EL (cell line): ENCODE measurements around the gene DYNC1I1.

Source experiments
- DNase-seq: peaks from one replicate; pipeline ENCODE4 v3.0.0-alpha.2; 2016

DYNC1I1 gene

GRCh38 chr7:95772298-95772770, at the start of gene DYNC1I1:
Gene DYNC1I1, plus strand, starts transcription at chr7:95772554. Its CDS starts 32,176 bp downstream, at chr7:95804730.
- DNase-seq = peak; percentile 55

GRCh38 chr7:95723583-95724180, 48.7 kb upstream of the DYNC1I1 start:
- DNase-seq = peak; percentile 31

DNA sequence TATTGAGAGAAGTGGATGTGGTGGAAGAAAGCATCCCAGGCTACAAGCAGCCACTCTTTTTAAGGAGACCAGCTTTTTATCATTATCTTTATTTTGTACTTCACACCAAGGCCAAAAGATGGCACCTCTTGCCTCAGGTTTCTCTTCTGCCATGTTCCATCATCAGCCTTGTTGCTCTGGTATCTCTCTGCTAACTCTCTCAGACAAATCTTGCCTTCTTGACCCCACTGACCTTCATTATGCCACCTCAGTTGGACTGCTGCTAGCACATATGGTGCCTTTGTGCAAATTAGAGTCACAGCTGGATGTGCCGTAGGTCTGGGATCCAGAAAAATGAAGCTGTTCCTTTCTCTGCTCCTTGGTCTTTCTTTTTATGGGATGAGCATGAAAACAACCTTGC, 47.1 kb upstream of the DYNC1I1 start:
- no peak for DNase-seq

GRCh38 chr7:95730493-95731280, 41.7 kb upstream of the DYNC1I1 start:
- DNase-seq = no peak

DNA sequence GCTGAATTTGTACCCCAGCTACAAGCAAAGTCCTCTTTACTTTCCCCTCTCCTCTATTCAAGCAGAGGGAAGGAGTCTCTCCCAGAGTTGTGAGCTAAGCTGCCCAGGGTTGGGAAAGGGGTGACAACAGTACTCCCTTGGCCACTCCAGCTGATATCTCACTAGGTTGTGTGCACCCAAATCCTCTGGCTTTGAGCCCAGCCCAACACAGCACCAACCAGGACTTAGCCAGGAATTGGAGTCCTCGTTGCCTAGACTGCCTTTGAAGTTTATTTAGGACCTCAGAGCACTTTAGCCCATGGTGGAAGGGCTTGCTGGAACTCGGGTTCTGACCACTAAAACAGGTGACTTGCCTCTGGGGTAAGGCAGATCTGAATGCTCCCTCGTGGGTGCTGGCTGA, 35.7 kb upstream of the DYNC1I1 start:
- DNase-seq = no peak

DNA sequence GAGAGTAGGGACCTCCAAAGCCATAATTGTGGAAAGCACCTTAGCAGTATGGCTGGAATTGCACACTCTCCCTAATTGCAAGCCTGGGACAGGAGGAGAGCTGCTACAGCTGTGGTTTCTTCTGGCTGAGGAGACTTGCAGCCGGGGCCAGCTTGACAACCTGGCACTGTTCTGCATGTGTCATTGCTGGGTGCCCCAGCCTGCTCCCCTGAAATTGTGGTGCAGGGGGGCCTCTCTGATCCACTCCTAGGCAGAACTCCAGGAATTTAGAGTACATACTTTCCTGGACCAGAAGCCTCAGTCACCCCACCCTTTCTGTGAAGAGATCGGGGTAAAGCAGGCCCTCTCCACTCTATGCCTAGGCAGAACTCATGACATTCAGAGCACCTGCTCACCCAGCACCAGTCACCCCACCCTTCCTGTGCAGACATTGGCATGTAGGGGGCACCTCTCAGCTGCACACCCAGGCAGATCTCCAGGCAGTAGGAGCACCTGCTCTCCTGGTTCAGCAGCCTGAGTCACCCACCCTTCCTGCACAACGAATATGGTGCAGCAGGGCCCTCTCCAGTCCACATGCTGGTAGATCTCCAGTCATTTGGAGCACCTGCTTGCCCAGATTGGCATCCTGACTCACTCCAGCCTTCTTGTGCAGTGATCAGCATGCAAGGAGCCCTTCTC, 34.4 kb upstream of the DYNC1I1 start:
- no peak for DNase-seq

- DNase-seq = no peak
These were observed 23.3 kb upstream of the DYNC1I1 start for GRCh38 chr7:95749044-95749443.

DNA sequence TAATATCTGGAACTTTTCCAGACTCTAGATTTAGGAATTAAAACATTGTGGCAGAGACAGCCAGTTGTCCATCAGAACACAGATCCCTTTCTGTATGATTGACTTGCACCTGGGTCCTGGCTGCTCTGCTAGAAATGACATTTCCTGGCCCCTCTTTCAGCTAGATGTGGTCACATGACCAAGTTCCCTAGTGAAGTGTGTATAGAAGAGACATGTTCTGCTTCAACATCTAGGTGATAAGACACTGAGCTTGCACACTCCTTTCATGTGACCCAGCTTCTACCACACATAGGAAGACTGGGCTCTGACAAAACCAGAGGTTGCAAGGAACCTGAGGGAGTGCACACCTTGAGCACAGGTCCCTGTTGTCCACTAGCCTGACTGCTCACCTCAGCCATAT, 22.8 kb upstream of the DYNC1I1 start:
- no peak for DNase-seq

GRCh38 chr7:95753440-95753839, 18.9 kb upstream of the DYNC1I1 start:
- no peak for DNase-seq

DNA sequence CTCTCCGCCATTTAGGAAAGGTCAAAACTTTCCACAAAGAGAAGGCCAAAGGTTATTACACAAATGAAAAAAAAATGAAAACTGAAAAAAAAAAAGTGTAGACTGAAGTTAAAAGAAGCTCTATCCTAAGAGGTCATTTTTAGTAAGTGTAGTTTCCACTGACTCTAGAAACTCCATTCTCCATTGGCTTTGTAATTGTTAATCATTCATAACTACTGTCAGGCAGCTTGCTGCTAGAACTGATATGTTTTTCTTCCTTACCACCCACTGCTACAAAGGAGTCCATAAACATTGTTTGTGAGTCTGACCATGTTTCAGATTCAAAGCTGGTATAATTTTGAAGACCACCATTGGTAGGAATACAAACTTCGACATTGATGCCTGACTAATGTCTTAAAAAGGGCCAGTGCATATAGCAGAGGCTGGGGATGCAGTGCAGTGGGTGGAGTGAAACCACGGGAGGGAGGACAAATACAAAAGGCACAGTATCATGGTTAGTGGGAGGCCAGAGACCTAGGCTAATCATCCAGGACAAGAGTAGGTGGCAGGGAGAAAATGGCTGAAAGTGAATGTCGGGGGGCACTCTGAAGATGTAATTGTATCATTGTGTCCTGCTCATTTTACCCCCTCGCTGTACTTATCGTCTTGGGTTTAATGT, 16.9 kb upstream of the DYNC1I1 start:
- no peak for DNase-seq

GRCh38 chr7:95758187-95758586, 14.2 kb upstream of the DYNC1I1 start:
- no peak for DNase-seq

GRCh38 chr7:95766086-95766485, 6.3 kb upstream of the DYNC1I1 start:
- DNase-seq = no peak

DNA sequence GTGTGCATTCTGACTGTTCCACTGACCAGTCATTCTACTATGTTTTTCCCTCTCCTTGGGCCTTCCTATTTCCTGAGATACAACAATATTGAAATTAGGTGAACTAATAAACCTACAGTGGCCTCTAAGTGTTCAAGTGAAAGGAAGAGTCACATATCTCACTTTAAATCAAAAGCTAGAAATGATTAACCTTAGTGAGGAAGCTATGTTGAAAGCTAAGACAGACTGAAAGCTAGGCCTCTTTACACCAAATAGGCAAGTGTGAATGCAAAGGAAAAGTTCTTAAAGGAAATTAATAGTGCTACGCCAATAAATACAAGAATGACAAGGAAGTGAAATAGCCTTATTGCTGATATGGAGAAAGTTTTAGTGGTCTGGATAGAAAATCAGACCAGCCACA, 5.7 kb upstream of the DYNC1I1 start:
- no peak for DNase-seq

DNA sequence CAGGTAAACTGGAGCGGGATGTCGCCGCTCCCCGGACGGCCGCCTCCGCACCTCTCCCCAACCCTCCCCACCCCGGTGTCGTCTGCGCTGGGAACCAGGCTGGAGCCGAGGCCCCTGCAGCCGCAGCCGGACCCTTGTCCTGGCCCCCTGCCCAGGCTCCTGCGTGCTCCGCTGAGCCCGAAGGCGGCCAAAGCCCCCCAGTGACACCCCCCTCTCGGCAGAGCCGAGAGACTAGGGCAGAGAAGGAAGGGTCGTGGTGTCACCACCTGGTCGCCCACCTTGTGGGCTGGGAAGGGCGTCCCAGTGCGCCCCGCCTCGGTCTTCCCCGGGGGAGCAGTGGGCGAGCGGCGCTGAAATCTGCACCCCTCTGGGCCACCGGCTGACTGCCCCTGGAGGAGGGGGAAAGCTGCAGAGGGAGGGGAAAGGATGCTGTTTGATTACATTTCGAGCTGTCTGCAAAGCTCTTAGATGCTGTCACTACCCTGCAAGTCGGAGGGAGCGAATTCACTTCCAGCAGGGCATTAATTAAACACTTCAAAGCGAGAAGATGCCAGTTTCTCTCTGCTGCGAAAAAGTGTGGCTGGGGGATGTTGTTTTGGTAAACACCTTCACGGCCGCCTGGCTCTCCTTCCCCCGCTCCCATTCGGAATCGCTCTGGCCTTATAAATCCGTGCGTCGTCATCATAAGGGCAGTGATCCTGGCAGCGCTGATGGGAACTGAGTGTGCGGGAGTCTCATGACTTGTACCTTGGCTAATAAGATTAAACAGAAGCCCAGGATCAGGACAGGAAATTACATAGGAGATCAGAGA, 622 bp downstream of the DYNC1I1 start:
- peak; percentile 2 for DNase-seq

DNA sequence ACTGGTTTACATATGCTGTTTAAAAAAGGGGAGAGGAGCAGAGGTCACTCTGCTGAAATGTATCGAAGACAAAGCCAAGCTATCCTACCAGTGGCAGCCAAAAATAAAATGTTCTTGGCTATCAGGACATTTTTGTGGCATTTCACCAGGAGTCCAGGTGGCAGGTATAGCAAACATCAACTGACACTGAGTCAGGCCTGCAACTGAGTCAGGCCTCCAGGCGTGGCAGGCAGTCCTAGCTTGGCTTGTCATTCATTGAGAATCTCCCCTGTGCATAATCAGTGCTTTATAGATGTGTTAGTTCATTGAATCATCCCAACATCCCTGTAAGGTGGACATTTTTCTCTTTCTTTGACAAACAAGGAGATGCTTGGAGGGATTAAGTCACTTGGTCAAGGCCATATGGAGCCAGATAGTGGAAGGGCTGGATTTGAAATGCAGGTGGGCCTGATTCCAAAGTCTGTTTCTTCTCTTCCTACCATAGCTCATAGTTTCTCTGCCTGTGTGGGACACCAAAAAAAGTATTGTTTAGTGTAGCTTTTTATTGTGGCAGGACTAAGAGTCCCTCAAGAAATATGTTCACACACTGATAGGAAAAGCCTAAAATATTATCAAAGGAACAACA, 4.3 kb downstream of the DYNC1I1 start:
- DNase-seq = no peak

GRCh38 chr7:95777269-95777668, 4.9 kb downstream of the DYNC1I1 start:
- no peak for DNase-seq

- DNase-seq = no peak
These were observed 8.3 kb downstream of the DYNC1I1 start for GRCh38 chr7:95780665-95781064.

DNA sequence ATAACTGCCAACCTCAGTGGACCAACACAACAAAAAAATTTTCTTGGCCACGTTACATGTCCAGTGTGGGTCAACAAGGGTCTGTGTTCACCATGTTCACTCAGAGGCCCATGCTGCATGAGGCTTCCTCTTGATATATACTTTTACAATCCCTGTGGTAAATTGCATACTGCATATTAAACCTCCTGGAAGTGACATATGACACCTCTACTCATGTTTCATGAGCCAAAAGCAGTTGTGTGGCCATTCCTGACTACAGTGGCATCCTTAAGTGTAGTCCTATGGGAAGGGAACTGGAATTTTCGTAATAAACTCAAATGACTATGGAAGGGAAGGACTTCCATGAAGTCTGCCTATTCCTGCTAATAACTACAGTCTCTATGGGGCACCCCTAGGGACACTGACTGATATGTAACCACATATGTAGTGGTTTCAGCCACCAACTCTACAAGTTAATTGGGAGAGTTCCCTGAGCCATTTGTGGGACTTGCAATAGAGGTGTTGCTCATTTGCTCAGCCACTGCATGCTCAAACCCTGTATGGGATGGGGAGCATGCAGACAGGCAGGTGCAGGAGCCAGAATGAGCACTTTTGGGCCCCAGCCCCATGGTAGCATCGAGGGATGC, 9.7 kb downstream of the DYNC1I1 start:
- DNase-seq = no peak

DNA sequence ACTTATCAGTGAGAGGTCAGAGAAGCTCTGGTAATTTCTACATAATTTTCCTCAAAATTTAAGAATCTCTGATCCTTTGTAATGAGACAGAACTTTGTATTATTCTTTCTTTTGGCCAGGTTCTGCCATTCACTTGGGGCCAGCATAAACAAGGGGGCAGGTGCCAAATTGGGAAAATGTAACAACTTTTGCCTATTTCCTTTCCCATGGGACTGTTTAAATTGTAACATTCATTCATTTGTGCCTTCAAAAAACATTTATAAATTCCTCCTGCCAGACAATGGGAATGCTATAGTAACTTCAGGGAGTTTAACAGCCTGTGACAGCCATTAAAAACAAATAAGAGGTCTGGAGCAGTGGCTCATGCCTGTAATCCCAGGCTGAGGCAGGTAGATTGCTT, 12.4 kb downstream of the DYNC1I1 start:
- DNase-seq = no peak

DNA sequence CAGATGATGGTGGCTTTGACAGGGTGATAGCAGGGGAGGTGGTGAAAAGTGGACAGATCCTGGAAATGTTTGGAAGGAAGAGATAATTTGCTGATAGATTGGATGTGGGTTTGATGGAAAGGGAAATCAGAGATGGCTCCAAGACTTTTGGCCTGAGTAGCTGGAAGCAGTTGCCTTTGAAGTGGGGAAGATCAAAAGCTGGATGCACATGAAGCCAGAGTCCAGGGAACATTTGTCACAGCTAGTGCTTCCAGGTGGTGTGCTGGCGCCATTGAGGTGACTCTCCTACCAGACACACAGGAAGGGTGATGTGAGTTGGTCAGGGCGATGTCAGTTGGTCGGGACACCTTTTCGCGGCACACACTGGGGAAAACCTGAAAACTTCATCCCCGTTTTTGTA, 15.9 kb downstream of the DYNC1I1 start:
- no peak for DNase-seq

- no peak for DNase-seq
These were observed 16.5 kb downstream of the DYNC1I1 start for GRCh38 chr7:95788884-95789283.

GRCh38 chr7:95793658-95794057, 21.3 kb downstream of the DYNC1I1 start:
- DNase-seq = no peak
